GM19193 (cell line): ENCODE data around the gene FOXC2.

Source experiments
- POLR2A ChIP-seq: IDR thresholded peaks from 4 replicates; pipeline ENCODE4 v1.6.1; 2011; ENCODE audit not compliant: insufficient read depth, insufficient read length; ENCODE audit errors: extremely low read depth

The FOXC2 gene

GRCh38 chr16:86579268-86580062 is 12.8 kb downstream of the FOXC2 start:
- no peak for TF ChIP-seq POLR2A

GRCh38 chr16:86580063-86580790 is 13.6 kb downstream of the FOXC2 start:
- TF ChIP-seq POLR2A = no peak

- no peak for TF ChIP-seq POLR2A
Measured at GRCh38 chr16:86580791-86581170, 14.2 kb downstream of the FOXC2 start.

GRCh38 chr16:86581458-86581857 is 14.8 kb downstream of the FOXC2 start:
- no peak for TF ChIP-seq POLR2A

- TF ChIP-seq POLR2A = no peak
Measured at GRCh38 chr16:86584071-86584685, 17.5 kb downstream of the FOXC2 start.

GRCh38 chr16:86584726-86585721 is 18.4 kb downstream of the FOXC2 start:
- no peak for TF ChIP-seq POLR2A

- no peak for TF ChIP-seq POLR2A
Measured at GRCh38 chr16:86585821-86586611, 19.4 kb downstream of the FOXC2 start.

GRCh38 chr16:86587487-86587886 is 20.9 kb downstream of the FOXC2 start:
- TF ChIP-seq POLR2A = no peak

GRCh38 chr16:86590501-86591144 is 24.0 kb downstream of the FOXC2 start:
- TF ChIP-seq POLR2A = no peak

GRCh38 chr16:86591270-86591669 is 24.6 kb downstream of the FOXC2 start:
- no peak for TF ChIP-seq POLR2A

GRCh38 chr16:86593913-86594620 is 27.4 kb downstream of the FOXC2 start:
- TF ChIP-seq POLR2A = no peak

GRCh38 chr16:86594721-86595120 is 28.1 kb downstream of the FOXC2 start:
- no peak for TF ChIP-seq POLR2A
